ENCODE data around the gene SEPTIN10.
A peak's percentile ranks its signal among the peaks of the same experiment; 100 is the strongest.
"Not testable (repeated sequence)": the region's sequence is repeated elsewhere in the genome, so short reads cannot be mapped to it uniquely, and the experiment has no call there.

The SEPTIN10 gene

GRCh38 chr2:109613922-109614714 lies at the start of gene SEPTIN10, which contains the start of gene SOWAHC:
Gene SEPTIN10 (minus strand): TSS chr2:109613966. CDS start chr2:109613827, 139 bp downstream.
Gene SOWAHC (plus strand): TSS chr2:109614364. CDS start chr2:109614490, 126 bp downstream.
- peak; percentile 91 for DNase-seq

- DNase-seq, result no peak
Observed at GRCh38 chr2:109662889-109663288, 49.1 kb upstream of the SEPTIN10 start.

- no peak for DNase-seq
Observed at GRCh38 chr2:109660046-109660860, 46.5 kb upstream of the SEPTIN10 start.

- no peak for DNase-seq
Observed at GRCh38 chr2:109659396-109660045, 45.8 kb upstream of the SEPTIN10 start.

- DNase-seq, result no peak
Observed at GRCh38 chr2:109655287-109655686, 41.5 kb upstream of the SEPTIN10 start.

GRCh38 chr2:109654326-109655050 lies 40.7 kb upstream of the SEPTIN10 start:
- no peak for DNase-seq

- DNase-seq, result no peak
Observed at GRCh38 chr2:109649736-109650695, 36.2 kb upstream of the SEPTIN10 start.

- no peak for DNase-seq
Observed at GRCh38 chr2:109648041-109648527, 34.3 kb upstream of the SEPTIN10 start.

- DNase-seq, result no peak
Observed at GRCh38 chr2:109647636-109648035, 33.9 kb upstream of the SEPTIN10 start.

- no peak for DNase-seq
Observed at GRCh38 chr2:109646961-109647360, 33.2 kb upstream of the SEPTIN10 start.

GRCh38 chr2:109645412-109646184 lies 31.8 kb upstream of the SEPTIN10 start:
- no peak for DNase-seq

GRCh38 chr2:109644571-109645275 lies 31.0 kb upstream of the SEPTIN10 start:
- no peak for DNase-seq

GRCh38 chr2:109640000-109640399 lies 26.2 kb upstream of the SEPTIN10 start:
- not testable (repeated sequence) for DNase-seq

GRCh38 chr2:109638795-109639194 lies 25.0 kb upstream of the SEPTIN10 start:
- no peak for DNase-seq

GRCh38 chr2:109637749-109638570 lies 24.2 kb upstream of the SEPTIN10 start:
- no peak for DNase-seq

- no peak for DNase-seq
Observed at GRCh38 chr2:109636317-109636716, 22.6 kb upstream of the SEPTIN10 start.

- no peak for DNase-seq
Observed at GRCh38 chr2:109635426-109636304, 21.9 kb upstream of the SEPTIN10 start.
